ENCODE results near the gene SLC4A1AP. TPM values are rescaled to one million over a fixed set of nuclear protein-coding genes. Genes with fewer than 3 reads are reported as not detected.

The SLC4A1AP gene
- total and polyA plus RNA-seq, 9 of the 15 experiments (the other 6 are each of a cell fraction or from before 2014, with no cell fraction given): 8.1 to 40.5 (median 35.3) TPM

DNA sequence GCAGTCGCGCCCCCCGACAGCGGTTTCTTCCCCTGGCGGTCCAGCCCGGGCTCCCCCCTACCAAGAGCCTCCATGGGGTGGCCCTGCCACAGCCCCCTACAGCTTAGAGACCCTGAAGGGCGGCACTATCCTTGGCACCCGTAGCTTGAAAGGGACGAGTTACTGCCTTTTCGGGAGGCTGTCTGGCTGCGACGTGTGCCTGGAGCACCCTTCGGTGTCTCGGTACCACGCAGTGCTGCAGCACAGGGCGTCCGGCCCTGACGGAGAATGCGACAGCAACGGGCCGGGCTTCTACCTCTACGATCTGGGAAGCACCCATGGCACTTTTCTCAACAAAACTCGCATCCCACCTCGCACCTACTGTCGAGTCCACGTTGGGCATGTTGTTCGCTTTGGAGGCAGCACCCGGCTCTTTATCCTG, 475 bp downstream of the SLC4A1AP start (continued):
- TF ChIP-seq GATAD2A (IDR thresholded peaks at IDR 0.05): no peak
- TF ChIP-seq, protein P1, sequence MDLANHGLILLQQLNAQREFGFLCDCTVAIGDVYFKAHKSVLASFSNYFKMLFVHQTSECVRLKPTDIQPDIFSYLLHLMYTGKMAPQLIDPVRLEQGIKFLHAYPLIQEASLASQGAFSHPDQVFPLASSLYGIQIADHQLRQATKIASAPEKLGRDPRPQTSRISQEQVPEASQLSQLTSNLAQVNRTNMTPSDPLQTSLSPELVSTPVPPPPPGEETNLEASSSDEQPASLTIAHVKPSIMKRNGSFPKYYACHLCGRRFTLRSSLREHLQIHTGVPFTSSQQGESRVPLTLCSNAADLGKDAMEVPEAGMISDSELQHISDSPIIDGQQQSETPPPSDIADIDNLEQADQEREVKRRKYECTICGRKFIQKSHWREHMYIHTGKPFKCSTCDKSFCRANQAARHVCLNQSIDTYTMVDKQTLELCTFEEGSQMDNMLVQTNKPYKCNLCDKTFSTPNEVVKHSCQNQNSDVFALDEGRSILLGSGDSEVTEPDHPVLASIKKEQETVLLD (IDR thresholded peaks at IDR 0.05): no peak
- TF ChIP-seq ZNF780A (CRISPR knock-in tag; IDR thresholded peaks at IDR 0.05): no peak
- TF ChIP-seq CTCF (IDR thresholded peaks at IDR 0.05 in 2 of 3, conservative IDR thresholded peaks at IDR 0.05 in 1 of 3; ENCODE audit: insufficient read depth in 2 of 3, low read depth in 1 of 3, low read length in 3 of 3): 0 out of 6 replicates have a peak, but pooled peaks of 2 of the 3 experiments have one; percentile 8 to 20
- no peak for TF ChIP-seq ZNF318 (IDR thresholded peaks at IDR 0.05; ENCODE audit: borderline replicate concordance in 1 of 2, low read depth in 1 of 2)
- 0 out of 2 replicates have a peak, but pooled peaks have one; percentile 19 for TF ChIP-seq MAX (CRISPR knock-in tag; IDR thresholded peaks at IDR 0.05)
- TF ChIP-seq ATF3 (IDR thresholded peaks at IDR 0.05): no peak
- no peak for TF ChIP-seq ATF3 (CRISPR knock-in tag; conservative IDR thresholded peaks at IDR 0.05)
- TF ChIP-seq HNRNPK (IDR thresholded peaks at IDR 0.05; ENCODE audit: low read depth, low read length, poor library complexity, severe bottlenecking): no peak
- TF ChIP-seq BRCA1 (IDR thresholded peaks at IDR 0.05): no peak
- no peak for TF ChIP-seq BRCA1 (CRISPR knock-in tag; IDR thresholded peaks at IDR 0.05)
- TF ChIP-seq TCF7 (IDR thresholded peaks at IDR 0.05; ENCODE audit: borderline replicate concordance): no peak
- TF ChIP-seq HES1 (IDR thresholded peaks at IDR 0.05; ENCODE audit: low read depth): no peak
